ENCODE data around the gene DERL2. TPM values are rescaled to one million over a fixed set of nuclear protein-coding genes. Genes with fewer than 3 reads are reported as not detected.
"Not testable (repeated sequence)": the region's sequence is repeated elsewhere in the genome, so short reads cannot be mapped to it uniquely, and the experiment has no call there.

Gene DERL2
- total RNA-seq, 2 experiments from 2014 or later: 40.7 to 46.4 TPM

- no peak overlapping the region for H3K4me3 Mint-ChIP-seq
- no peak for DNase-seq
- H3K9me3 Mint-ChIP-seq: no peaks in the 10 kb centered on the region
- H3K27ac Mint-ChIP-seq: no peak overlapping the region
- H3K36me3 Mint-ChIP-seq (ENCODE audit: low read depth): peaks cover 29% of the 10 kb centered on the region
- CTCF ChIA-PET: no interaction called here
- intact Hi-C loops (cut with micrococcal nuclease): no loop called here
- H3K4me1 Mint-ChIP-seq (ENCODE audit: low read depth): peaks cover 35% of the 10 kb centered on the region
- H3K27me3 Mint-ChIP-seq (ENCODE audit: low read depth): no peaks in the 10 kb centered on the region
These were observed 21.1 kb downstream of the DERL2 start for GRCh38 chr17:5464717-5465507.

GRCh38 chr17:5446786-5447185 lies 39.2 kb downstream of the DERL2 start:
- intact Hi-C loops (cut with micrococcal nuclease): no loop called here
- Mint-ChIP-seq H3K36me3 (ENCODE audit: low read depth) (peaks cover 43% of the 10 kb centered on the region), H3K4me1 (ENCODE audit: low read depth) (no peaks in the 10 kb centered on the region), H3K4me3 (no peak overlapping the region), H3K27ac (no peak overlapping the region), H3K9me3 (no peaks in the 10 kb centered on the region), H3K27me3 (ENCODE audit: low read depth) (no peaks in the 10 kb centered on the region)
- DNase-seq: no peak
- CTCF ChIA-PET: no interaction called here

GRCh38 chr17:5444209-5444608 lies 41.8 kb downstream of the DERL2 start:
- Mint-ChIP-seq H3K27me3 (ENCODE audit: low read depth) (no peaks in the 10 kb centered on the region), H3K27ac (no peak overlapping the region), H3K4me1 (ENCODE audit: low read depth) (peaks cover 10% of the 10 kb centered on the region), H3K36me3 (ENCODE audit: low read depth) (peaks cover 31% of the 10 kb centered on the region), H3K9me3 (no peaks in the 10 kb centered on the region), H3K4me3 (no peak overlapping the region)
- DNase-seq: no peak
- intact Hi-C loops (cut with micrococcal nuclease): no loop called here
- CTCF ChIA-PET: no interaction called here

GRCh38 chr17:5443728-5444127 lies 42.2 kb downstream of the DERL2 start:
- H3K36me3 Mint-ChIP-seq (ENCODE audit: low read depth): peaks cover 29% of the 10 kb centered on the region
- CTCF ChIA-PET: no interaction called here
- H3K4me1 Mint-ChIP-seq (ENCODE audit: low read depth): peaks cover 11% of the 10 kb centered on the region

GRCh38 chr17:5439446-5439764 lies 46.6 kb downstream of the DERL2 start:
- H3K36me3 Mint-ChIP-seq (ENCODE audit: low read depth): peaks cover 43% of the 10 kb centered on the region
- peak overlapping the region; percentile 88 for H3K27ac Mint-ChIP-seq
- DNase-seq: no peak
- H3K4me1 Mint-ChIP-seq (ENCODE audit: low read depth): peaks cover 39% of the 10 kb centered on the region
- CTCF ChIA-PET: interaction anchor here (0.5 to 2.6 kb wide), 29 partner anchors 9 to 1199 kb away, joined by 3 to 12 read pairs (median 4); partner anchors contain the start of genes DHX33, NUP88 and ZNF594
- H3K27me3 Mint-ChIP-seq (ENCODE audit: low read depth): no peaks in the 10 kb centered on the region
- peak overlapping the region; percentile 81 for H3K4me3 Mint-ChIP-seq
- intact Hi-C loops (cut with micrococcal nuclease): loop anchor here (1.0 to 5.0 kb wide), 8 partner anchors 20 to 472 kb away; partner anchors contain the start of genes DERL2, DHX33, MIS12 and NUP88
- H3K9me3 Mint-ChIP-seq: no peaks in the 10 kb centered on the region

More at GRCh38 chr17:5443728-5444127, 42.2 kb downstream of the DERL2 start:
- Mint-ChIP-seq H3K27me3 (ENCODE audit: low read depth) (no peaks in the 10 kb centered on the region), H3K27ac (no peak overlapping the region), H3K4me3 (no peak overlapping the region), H3K9me3 (no peaks in the 10 kb centered on the region)
- DNase-seq: no peak
- intact Hi-C loops (cut with micrococcal nuclease): no loop called here

GRCh38 chr17:5438716-5439445 lies 47.1 kb downstream of the DERL2 start, which contains the start of gene C1QBP:
TSS of gene C1QBP (minus strand) at chr17:5439155. CDS start at chr17:5439073, 82 bp downstream.
- peak; percentile 94 for DNase-seq
- Mint-ChIP-seq H3K36me3 (ENCODE audit: low read depth) (peaks cover 44% of the 10 kb centered on the region), H3K27ac (peak within 1 kb of the TSS; percentile 88), H3K9me3 (no peaks in the 10 kb centered on the region), H3K4me1 (ENCODE audit: low read depth) (peaks cover 41% of the 10 kb centered on the region), H3K27me3 (ENCODE audit: low read depth) (no peaks in the 10 kb centered on the region), H3K4me3 (peak within 1 kb of the TSS; percentile 81)
- CTCF ChIA-PET: interaction anchor here (0.6 to 2.6 kb wide), 26 partner anchors 9 to 1200 kb away, joined by 3 to 12 read pairs (median 4); partner anchors contain the start of genes DHX33, NUP88 and ZNF594
- intact Hi-C loops (cut with micrococcal nuclease): loop anchor here (1.0 to 5.0 kb wide), 8 partner anchors 20 to 472 kb away; partner anchors contain the start of genes DERL2, DHX33, MIS12 and NUP88

- no peak for DNase-seq
- Mint-ChIP-seq H3K4me3 (peak overlapping the region; percentile 81), H3K9me3 (no peaks in the 10 kb centered on the region), H3K27me3 (ENCODE audit: low read depth) (no peaks in the 10 kb centered on the region), H3K4me1 (ENCODE audit: low read depth) (peaks cover 43% of the 10 kb centered on the region), H3K27ac (peak overlapping the region; percentile 83), H3K36me3 (ENCODE audit: low read depth) (peaks cover 45% of the 10 kb centered on the region)
- intact Hi-C loops (cut with micrococcal nuclease): loop anchor here (2.0 to 5.0 kb wide), 3 partner anchors 31 to 471 kb away; partner anchors contain the start of genes DHX33 and SPAG7
- CTCF ChIA-PET: interaction anchor here (0.6 to 2.3 kb wide), 3 partner anchors 15 to 1048 kb away, joined by 3 to 7 read pairs (median 7); no protein-coding TSS in a partner anchor
These were observed 48.2 kb downstream of the DERL2 start for GRCh38 chr17:5437721-5438317.

GRCh38 chr17:5435781-5436315 lies 50.1 kb downstream of the DERL2 start:
- H3K9me3 Mint-ChIP-seq; CTCF ChIA-PET; DNase-seq; H3K27me3 Mint-ChIP-seq (ENCODE audit: low read depth): not testable (repeated sequence)
- peak overlapping the region; percentile 47 for H3K4me3 Mint-ChIP-seq
- H3K4me1 Mint-ChIP-seq (ENCODE audit: low read depth): peaks cover 44% of the 10 kb centered on the region
- H3K27ac Mint-ChIP-seq: peak overlapping the region; percentile 73
- H3K36me3 Mint-ChIP-seq (ENCODE audit: low read depth): peaks cover 50% of the 10 kb centered on the region
- intact Hi-C loops (cut with micrococcal nuclease): loop anchor here (5.0 kb wide), 2 partner anchors 139 to 469 kb away; partner anchors contain the start of gene SPAG7

GRCh38 chr17:5434984-5435383 lies 51.0 kb downstream of the DERL2 start:
- Mint-ChIP-seq H3K36me3 (ENCODE audit: low read depth) (peaks cover 55% of the 10 kb centered on the region), H3K27me3 (ENCODE audit: low read depth) (no peaks in the 10 kb centered on the region), H3K27ac (peak overlapping the region; percentile 73), H3K4me3 (no peak overlapping the region), H3K9me3 (no peaks in the 10 kb centered on the region), H3K4me1 (ENCODE audit: low read depth) (peaks cover 45% of the 10 kb centered on the region)
- CTCF ChIA-PET: interaction anchor here (0.7 kb wide), 1 partner anchor 17 kb away, joined by 3 read pairs; no protein-coding TSS in a partner anchor
- no peak for DNase-seq
- intact Hi-C loops (cut with micrococcal nuclease): loop anchor here (5.0 kb wide), 2 partner anchors 138 to 468 kb away; partner anchors contain the start of gene SPAG7

GRCh38 chr17:5431949-5432556 lies 53.9 kb downstream of the DERL2 start:
- peaks cover 29% of the 10 kb centered on the region for H3K4me1 Mint-ChIP-seq (ENCODE audit: low read depth)
- H3K36me3 Mint-ChIP-seq (ENCODE audit: low read depth): peaks cover 49% of the 10 kb centered on the region
- DNase-seq: no peak
- H3K27me3 Mint-ChIP-seq (ENCODE audit: low read depth): no peaks in the 10 kb centered on the region
- CTCF ChIA-PET: interaction anchor here (0.6 kb wide), 1 partner anchor 235 kb away, joined by 4 read pairs; no protein-coding TSS in a partner anchor
- H3K4me3 Mint-ChIP-seq: no peak overlapping the region
- H3K9me3 Mint-ChIP-seq: no peaks in the 10 kb centered on the region
- intact Hi-C loops (cut with micrococcal nuclease): no loop called here
- peak overlapping the region; percentile 82 for H3K27ac Mint-ChIP-seq

- H3K27me3 Mint-ChIP-seq (ENCODE audit: low read depth); H3K9me3 Mint-ChIP-seq; DNase-seq; H3K4me3 Mint-ChIP-seq; intact Hi-C loops (cut with micrococcal nuclease): not testable (repeated sequence)
- Mint-ChIP-seq H3K4me1 (ENCODE audit: low read depth) (peaks cover 21% of the 10 kb centered on the region), H3K36me3 (ENCODE audit: low read depth) (peaks cover 43% of the 10 kb centered on the region), H3K27ac (peak overlapping the region; percentile 82)
- CTCF ChIA-PET: interaction anchor here (3.2 kb wide), 1 partner anchor 8 kb away, joined by 11 read pairs; the partner anchor contains the start of gene C1QBP
These were observed 54.7 kb downstream of the DERL2 start for GRCh38 chr17:5431234-5431633.
